HL-60 (cell line): ENCODE results near the gene TCEAL6.

Experiments used
- CTCF ChIP-seq: IDR thresholded peaks from one replicate; pipeline ENCODE4 v1.5.1; 2011; ENCODE audit warnings: low read length, control low read depth, inconsistent platforms; ENCODE audit not compliant: insufficient read depth
- GABPA ChIP-seq: IDR thresholded peaks from 2 replicates; pipeline ENCODE4 v1.6.1; 2012; ENCODE audit warnings: low read depth
- POLR2AphosphoS5 ChIP-seq: IDR thresholded peaks from 2 replicates; pipeline ENCODE4 v1.6.1; 2012; ENCODE audit warnings: low read depth

- TF ChIP-seq CTCF (no peak), GABPA (no peak), POLR2AphosphoS5 (no peak)
Measured at GRCh38 chrX:102185967-102186720, 43.9 kb upstream of the TCEAL6 start.
